Keratinocyte (primary cell): ENCODE results near the gene CACNA1C.

Source experiments
- EZH2 ChIP-seq: IDR thresholded peaks from one replicate; pipeline ENCODE4 v1.6.1; 2012; ENCODE audit warnings: inconsistent platforms, mild to moderate bottlenecking, low read length, moderate library complexity
- TF ChIP-seq, protein P1 (sequence below), 3 experiments: IDR thresholded peaks in 1 of 3; conservative IDR thresholded peaks in 1 of 3; optimal IDR thresholded peaks in 1 of 3; 2 replicates in 2 of 3; 3 replicates in 1 of 3; pipeline versions ENCODE3 to v1.5.1; 2011; ENCODE audit warnings: low read length in 3 of 3, mild to moderate bottlenecking in 3 of 3, moderate library complexity in 2 of 3, control low read depth in 1 of 3, inconsistent platforms in 1 of 3; ENCODE audit not compliant: insufficient read depth in 2 of 3; ENCODE audit errors: extremely low read depth in 1 of 3

DNA sequence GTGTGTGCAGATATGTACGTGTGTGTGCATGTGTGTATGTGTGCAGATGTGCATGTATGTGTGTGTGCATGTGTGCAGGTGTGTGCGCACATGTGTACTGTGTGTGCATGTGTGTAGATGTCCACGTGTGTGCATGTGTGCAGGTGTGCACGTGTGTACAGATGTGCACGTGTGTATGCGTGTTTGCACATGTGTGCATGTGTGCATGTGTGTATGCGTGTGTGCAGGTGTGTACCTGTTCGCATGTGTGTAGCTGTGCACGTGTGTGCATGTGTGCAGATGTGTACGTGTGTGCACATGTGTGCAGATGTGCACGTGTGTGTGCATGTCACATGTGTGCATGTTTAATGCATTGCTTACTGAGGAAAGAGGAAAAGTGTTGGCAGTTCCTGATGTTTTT is 686.3 kb downstream of the CACNA1C start:
- TF ChIP-seq, protein P1, sequence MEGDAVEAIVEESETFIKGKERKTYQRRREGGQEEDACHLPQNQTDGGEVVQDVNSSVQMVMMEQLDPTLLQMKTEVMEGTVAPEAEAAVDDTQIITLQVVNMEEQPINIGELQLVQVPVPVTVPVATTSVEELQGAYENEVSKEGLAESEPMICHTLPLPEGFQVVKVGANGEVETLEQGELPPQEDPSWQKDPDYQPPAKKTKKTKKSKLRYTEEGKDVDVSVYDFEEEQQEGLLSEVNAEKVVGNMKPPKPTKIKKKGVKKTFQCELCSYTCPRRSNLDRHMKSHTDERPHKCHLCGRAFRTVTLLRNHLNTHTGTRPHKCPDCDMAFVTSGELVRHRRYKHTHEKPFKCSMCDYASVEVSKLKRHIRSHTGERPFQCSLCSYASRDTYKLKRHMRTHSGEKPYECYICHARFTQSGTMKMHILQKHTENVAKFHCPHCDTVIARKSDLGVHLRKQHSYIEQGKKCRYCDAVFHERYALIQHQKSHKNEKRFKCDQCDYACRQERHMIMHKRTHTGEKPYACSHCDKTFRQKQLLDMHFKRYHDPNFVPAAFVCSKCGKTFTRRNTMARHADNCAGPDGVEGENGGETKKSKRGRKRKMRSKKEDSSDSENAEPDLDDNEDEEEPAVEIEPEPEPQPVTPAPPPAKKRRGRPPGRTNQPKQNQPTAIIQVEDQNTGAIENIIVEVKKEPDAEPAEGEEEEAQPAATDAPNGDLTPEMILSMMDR (optimal IDR thresholded peaks at IDR 0.05 in 1 of 3, IDR thresholded peaks at IDR 0.05 in 1 of 3, conservative IDR thresholded peaks at IDR 0.05 in 1 of 3; ENCODE audit: extremely low read depth in 1 of 3, insufficient read depth in 2 of 3, low read length in 3 of 3): no peak
- TF ChIP-seq EZH2: no peak
